NCI-H748 (cell line): ENCODE measurements around the gene TMEM130.
"Not testable (repeated sequence)": the region's sequence is repeated elsewhere in the genome, so short reads cannot be mapped to it uniquely, and the experiment has no call there.

Source experiments
- DNase-seq: peaks from one replicate; lab custom pipeline; 2025; ENCODE audit not compliant: unreplicated experiment; lab: John Stamatoyannopoulos, UW

TMEM130 gene

GRCh38 chr7:98877692-98878364 is 8.0 kb upstream of the TMEM130 start:
- peak; percentile 26 for DNase-seq

GRCh38 chr7:98877146-98877545 is 7.3 kb upstream of the TMEM130 start:
- DNase-seq: no peak

GRCh38 chr7:98875501-98875900 is 5.7 kb upstream of the TMEM130 start:
- no peak for DNase-seq

GRCh38 chr7:98874942-98875341 is 5.1 kb upstream of the TMEM130 start:
- DNase-seq: no peak

- DNase-seq: not testable (repeated sequence)
Observed at GRCh38 chr7:98873610-98874009, 3.8 kb upstream of the TMEM130 start.

GRCh38 chr7:98872328-98872924 is 2.6 kb upstream of the TMEM130 start:
- peak; percentile 50 for DNase-seq

GRCh38 chr7:98870807-98871491 is 1.1 kb upstream of the TMEM130 start:
- no peak for DNase-seq

- DNase-seq: peak; percentile 58
Observed at GRCh38 chr7:98870121-98870651, 372 bp upstream of the TMEM130 start.

GRCh38 chr7:98869027-98869596 is 702 bp downstream of the TMEM130 start:
- no peak for DNase-seq

- DNase-seq: no peak
Observed at GRCh38 chr7:98868450-98868849, 1.4 kb downstream of the TMEM130 start.

- DNase-seq: no peak
Observed at GRCh38 chr7:98866765-98867164, 3.0 kb downstream of the TMEM130 start.

GRCh38 chr7:98866351-98866750 is 3.5 kb downstream of the TMEM130 start:
- no peak for DNase-seq

GRCh38 chr7:98864731-98865453 is 4.9 kb downstream of the TMEM130 start:
- DNase-seq: no peak

GRCh38 chr7:98863601-98864000 is 6.2 kb downstream of the TMEM130 start:
- DNase-seq: no peak

- no peak for DNase-seq
Observed at GRCh38 chr7:98862716-98863420, 6.9 kb downstream of the TMEM130 start.

GRCh38 chr7:98862203-98862602 is 7.6 kb downstream of the TMEM130 start:
- no peak for DNase-seq

GRCh38 chr7:98860071-98860470 is 9.7 kb downstream of the TMEM130 start:
- DNase-seq: no peak

- no peak for DNase-seq
Observed at GRCh38 chr7:98855610-98856422, 14.0 kb downstream of the TMEM130 start.

- no peak for DNase-seq
Observed at GRCh38 chr7:98852826-98853225, 17.0 kb downstream of the TMEM130 start.

GRCh38 chr7:98848918-98849317 is 20.9 kb downstream of the TMEM130 start:
- no peak for DNase-seq
